ENCODE data around the gene DNER. TPM values are rescaled to one million over a fixed set of nuclear protein-coding genes. Genes with fewer than 3 reads are reported as not detected.

The DNER gene
- total and polyA plus RNA-seq, 2 donors (not counting 1 experiment from before 2014, with no cell fraction given), result not detected

DNA sequence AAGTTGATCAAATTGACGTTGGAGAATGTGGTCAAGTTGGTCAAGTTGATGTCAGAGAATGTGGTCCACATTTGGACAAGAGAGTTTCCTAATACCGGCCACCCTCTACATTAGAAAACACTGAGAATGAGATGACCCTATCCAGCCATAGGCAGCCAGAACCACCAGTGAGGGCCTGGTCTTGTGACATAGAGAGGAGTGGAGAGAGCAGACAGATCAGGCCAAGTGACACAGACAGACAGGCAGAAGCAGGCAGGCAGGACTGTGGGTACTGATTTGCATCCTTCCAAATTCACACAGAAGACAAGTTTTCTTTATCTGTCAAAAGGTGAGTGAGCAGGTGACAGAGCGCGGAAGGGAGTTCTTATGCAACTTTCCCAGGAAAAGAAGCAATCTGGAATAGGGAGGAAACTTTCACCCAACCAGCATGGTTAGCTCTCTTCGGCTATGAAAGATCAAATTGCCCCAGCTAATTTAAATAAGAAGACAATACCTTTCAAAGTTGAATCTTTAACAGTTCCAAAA is 334.2 kb downstream of the DNER start:
- H2AFZ ChIP-seq (ENCODE audit: insufficient read depth, low read depth, low read length, poor library complexity, severe bottlenecking), result no peak overlapping the region
- peaks cover 0 to 7% (median 0%) of the 10 kb centered on the region in 4 experiments for H3K27me3 ChIP-seq (replicated peaks in 1 of 4; ENCODE audit: control extremely low read depth in 1 of 4, control insufficient read depth in 3 of 4, insufficient read depth in 4 of 4, low read length in 3 of 4)
- H3K4me3 Mint-ChIP-seq, result no peak overlapping the region
- peaks cover 0 to 10% (median 0%) of the 10 kb centered on the region in 3 donors for H3K9me3 ChIP-seq (ENCODE audit: control extremely low read depth in 1 of 3, control insufficient read depth in 2 of 3, insufficient read depth in 1 of 3, low read length in 2 of 3)
- ChIA-PET CTCF (no interaction called here), POLR2A (no interaction called here)
- no peaks in the 10 kb centered on the region for H3K4me1 ChIP-seq (ENCODE audit: control insufficient read depth in 2 of 2, insufficient read depth in 2 of 2, low read length in 2 of 2)
- 100% methylated on average over 2 of the region's 5 CpGs for WGBS (ENCODE audit: insufficient coverage)
- H3K4me3 ChIP-seq (ENCODE audit: control extremely low read depth in 1 of 5, extremely low read depth in 1 of 5, insufficient read depth in 1 of 5, low read depth in 2 of 5, low read length in 4 of 5), result no peak overlapping the region
- no peaks in the 10 kb centered on the region for H3K79me2 ChIP-seq (ENCODE audit: control insufficient read depth, insufficient read depth, low read length)
- TF ChIP-seq EZH2 (IDR thresholded peaks at IDR 0.05; ENCODE audit: borderline replicate concordance, insufficient read depth, low read depth, low read length, poor library complexity, severe bottlenecking), result no peak
- TF ChIP-seq, protein P1, sequence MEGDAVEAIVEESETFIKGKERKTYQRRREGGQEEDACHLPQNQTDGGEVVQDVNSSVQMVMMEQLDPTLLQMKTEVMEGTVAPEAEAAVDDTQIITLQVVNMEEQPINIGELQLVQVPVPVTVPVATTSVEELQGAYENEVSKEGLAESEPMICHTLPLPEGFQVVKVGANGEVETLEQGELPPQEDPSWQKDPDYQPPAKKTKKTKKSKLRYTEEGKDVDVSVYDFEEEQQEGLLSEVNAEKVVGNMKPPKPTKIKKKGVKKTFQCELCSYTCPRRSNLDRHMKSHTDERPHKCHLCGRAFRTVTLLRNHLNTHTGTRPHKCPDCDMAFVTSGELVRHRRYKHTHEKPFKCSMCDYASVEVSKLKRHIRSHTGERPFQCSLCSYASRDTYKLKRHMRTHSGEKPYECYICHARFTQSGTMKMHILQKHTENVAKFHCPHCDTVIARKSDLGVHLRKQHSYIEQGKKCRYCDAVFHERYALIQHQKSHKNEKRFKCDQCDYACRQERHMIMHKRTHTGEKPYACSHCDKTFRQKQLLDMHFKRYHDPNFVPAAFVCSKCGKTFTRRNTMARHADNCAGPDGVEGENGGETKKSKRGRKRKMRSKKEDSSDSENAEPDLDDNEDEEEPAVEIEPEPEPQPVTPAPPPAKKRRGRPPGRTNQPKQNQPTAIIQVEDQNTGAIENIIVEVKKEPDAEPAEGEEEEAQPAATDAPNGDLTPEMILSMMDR (IDR thresholded peaks at IDR 0.05), result no peak
- H3K27ac ChIP-seq (ENCODE audit: low read length in 2 of 2), result no peak overlapping the region
- peaks cover 6% of the 10 kb centered on the region for H3K9me3 Mint-ChIP-seq (ENCODE audit: insufficient read depth)
- H3K27ac Mint-ChIP-seq, result no peak overlapping the region
- H3K36me3 ChIP-seq (replicated peaks in 1 of 2; ENCODE audit: control extremely low read depth in 1 of 2, control insufficient read depth in 1 of 2, extremely low read depth in 1 of 2, insufficient read depth in 2 of 2, low read length in 1 of 2), result no peaks in the 10 kb centered on the region
- no peak overlapping the region for H3K4me2 ChIP-seq (replicated peaks; ENCODE audit: low read depth, low read length, poor library complexity, severe bottlenecking)
- intact Hi-C loops (cut with micrococcal nuclease), result no loop called here
- no peaks in the 10 kb centered on the region for H3K27me3 Mint-ChIP-seq
- H3K4me1 Mint-ChIP-seq, result no peaks in the 10 kb centered on the region
- no peak for DNase-seq
- no peak overlapping the region for H3K9ac ChIP-seq (ENCODE audit: low read length)
- no peak for ATAC-seq (ENCODE audit: low read depth)
- H4K20me1 ChIP-seq (ENCODE audit: control insufficient read depth, insufficient read depth, low read length, poor library complexity, severe bottlenecking), result no peaks in the 10 kb centered on the region

DNA sequence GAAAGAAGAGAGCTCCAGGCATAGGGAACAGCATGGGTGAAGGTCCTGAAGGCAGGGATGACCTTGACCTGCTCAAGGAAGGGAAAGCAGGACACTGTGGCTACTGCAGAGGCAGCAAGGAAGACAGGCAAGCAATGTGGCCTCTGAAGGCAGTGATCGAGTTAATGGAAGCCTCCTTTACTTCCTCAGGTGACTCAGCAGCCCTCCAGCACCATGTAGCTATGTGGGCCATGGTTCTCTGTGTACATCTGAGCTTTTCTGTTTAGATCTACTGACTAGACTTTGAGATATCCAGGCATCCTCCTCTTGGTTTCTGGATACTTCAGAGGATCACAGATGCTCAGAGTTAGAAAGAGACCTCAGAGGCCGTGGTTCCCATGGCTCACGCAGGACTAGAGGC is 336.0 kb downstream of the DNER start:
- ChIA-PET POLR2A (no interaction called here), CTCF (no interaction called here)
- intact Hi-C loops (cut with micrococcal nuclease), result no loop called here
- H3K36me3 ChIP-seq (replicated peaks in 1 of 2; ENCODE audit: control extremely low read depth in 1 of 2, control insufficient read depth in 1 of 2, extremely low read depth in 1 of 2, insufficient read depth in 2 of 2, low read length in 1 of 2), result no peaks in the 10 kb centered on the region
- TF ChIP-seq, protein P1 (IDR thresholded peaks at IDR 0.05), result no peak
- no peak for TF ChIP-seq EZH2 (IDR thresholded peaks at IDR 0.05; ENCODE audit: borderline replicate concordance, insufficient read depth, low read depth, low read length, poor library complexity, severe bottlenecking)
- peaks cover 0 to 10% (median 0%) of the 10 kb centered on the region in 3 donors for H3K9me3 ChIP-seq (ENCODE audit: control extremely low read depth in 1 of 3, control insufficient read depth in 2 of 3, insufficient read depth in 1 of 3, low read length in 2 of 3)
- peaks cover 0 to 7% (median 0%) of the 10 kb centered on the region in 4 experiments for H3K27me3 ChIP-seq (replicated peaks in 1 of 4; ENCODE audit: control extremely low read depth in 1 of 4, control insufficient read depth in 3 of 4, insufficient read depth in 4 of 4, low read length in 3 of 4)
- no peak overlapping the region for H3K4me2 ChIP-seq (replicated peaks; ENCODE audit: low read depth, low read length, poor library complexity, severe bottlenecking)
- Mint-ChIP-seq H3K4me3 (no peak overlapping the region), H3K9me3 (ENCODE audit: insufficient read depth) (peaks cover 4% of the 10 kb centered on the region), H3K4me1 (no peaks in the 10 kb centered on the region), H3K27ac (no peak overlapping the region), H3K27me3 (no peaks in the 10 kb centered on the region)
- H3K79me2 ChIP-seq (ENCODE audit: control insufficient read depth, insufficient read depth, low read length), result no peaks in the 10 kb centered on the region
- H3K4me3 ChIP-seq (ENCODE audit: control extremely low read depth in 1 of 5, extremely low read depth in 1 of 5, insufficient read depth in 1 of 5, low read depth in 2 of 5, low read length in 4 of 5), result no peak overlapping the region
- no peak overlapping the region for H2AFZ ChIP-seq (ENCODE audit: insufficient read depth, low read depth, low read length, poor library complexity, severe bottlenecking)
- ATAC-seq (ENCODE audit: low read depth) (no peak), DNase-seq (no peak)
- no peak overlapping the region for H3K27ac ChIP-seq (ENCODE audit: low read length in 2 of 2)
- WGBS (ENCODE audit: insufficient coverage), result 71% methylated on average over 3 of the region's 3 CpGs
- no peaks in the 10 kb centered on the region for H3K4me1 ChIP-seq (ENCODE audit: control insufficient read depth in 2 of 2, insufficient read depth in 2 of 2, low read length in 2 of 2)
- no peak overlapping the region for H3K9ac ChIP-seq (ENCODE audit: low read length)
- H4K20me1 ChIP-seq (ENCODE audit: control insufficient read depth, insufficient read depth, low read length, poor library complexity, severe bottlenecking), result no peaks in the 10 kb centered on the region
